ENCODE results near the gene PIP5K1B.

PIP5K1B gene

GRCh38 chr9:68964102-68964541 lies 259.1 kb downstream of the PIP5K1B start:
- Histone ChIP-seq H3K27me3 (ENCODE audit: control insufficient read depth, insufficient read depth, low read length) (no peaks in the 10 kb centered on the region), H3K4me1 (no peaks in the 10 kb centered on the region), H3K79me2 (no peaks in the 10 kb centered on the region), H3K27ac (no peak overlapping the region), H3K36me3 (ENCODE audit: control insufficient read depth, insufficient read depth, low read length) (no peaks in the 10 kb centered on the region), H3K9me3 (ENCODE audit: control insufficient read depth, low read length) (no peaks in the 10 kb centered on the region), H3K9ac (no peak overlapping the region), H3K4me2 (ENCODE audit: low read length) (no peak overlapping the region), H3K4me3 (ENCODE audit: low read depth, low read length) (no peak overlapping the region), H2AFZ (no peak overlapping the region)
- no peak for TF ChIP-seq CTCF (IDR thresholded peaks at IDR 0.05)

- Histone ChIP-seq H3K27ac (no peak overlapping the region), H3K4me1 (no peaks in the 10 kb centered on the region), H3K79me2 (no peaks in the 10 kb centered on the region), H3K27me3 (ENCODE audit: control insufficient read depth, insufficient read depth, low read length) (no peaks in the 10 kb centered on the region), H3K36me3 (ENCODE audit: control insufficient read depth, insufficient read depth, low read length) (no peaks in the 10 kb centered on the region), H3K4me2 (ENCODE audit: low read length) (no peak overlapping the region), H3K9ac (no peak overlapping the region), H3K4me3 (ENCODE audit: low read depth, low read length) (no peak overlapping the region), H2AFZ (no peak overlapping the region), H3K9me3 (ENCODE audit: control insufficient read depth, low read length) (no peaks in the 10 kb centered on the region)
- no peak for TF ChIP-seq CTCF (IDR thresholded peaks at IDR 0.05)
These were observed 259.7 kb downstream of the PIP5K1B start for GRCh38 chr9:68964765-68965164.

- no peak overlapping the region for H3K4me2 ChIP-seq (ENCODE audit: low read length)
These were observed 261.5 kb downstream of the PIP5K1B start for GRCh38 chr9:68966496-68966944.

GRCh38 chr9:68967800-68968199 lies 262.8 kb downstream of the PIP5K1B start:
- Histone ChIP-seq H3K9me3 (ENCODE audit: control insufficient read depth, low read length) (no peaks in the 10 kb centered on the region), H3K79me2 (no peaks in the 10 kb centered on the region), H3K36me3 (ENCODE audit: control insufficient read depth, insufficient read depth, low read length) (no peaks in the 10 kb centered on the region), H3K27ac (no peak overlapping the region), H3K9ac (no peak overlapping the region), H3K4me3 (ENCODE audit: low read depth, low read length) (no peak overlapping the region), H3K27me3 (ENCODE audit: control insufficient read depth, insufficient read depth, low read length) (no peaks in the 10 kb centered on the region), H3K4me2 (ENCODE audit: low read length) (no peak overlapping the region), H2AFZ (no peak overlapping the region), H3K4me1 (no peaks in the 10 kb centered on the region)
- no peak for TF ChIP-seq CTCF (IDR thresholded peaks at IDR 0.05)

More at GRCh38 chr9:68966496-68966944, 261.5 kb downstream of the PIP5K1B start:
- H3K27me3 ChIP-seq (ENCODE audit: control insufficient read depth, insufficient read depth, low read length), result no peaks in the 10 kb centered on the region
- no peaks in the 10 kb centered on the region for H3K79me2 ChIP-seq
- H3K4me3 ChIP-seq (ENCODE audit: low read depth, low read length), result no peak overlapping the region
- TF ChIP-seq CTCF (IDR thresholded peaks at IDR 0.05), result no peak
- H3K9me3 ChIP-seq (ENCODE audit: control insufficient read depth, low read length), result no peaks in the 10 kb centered on the region
- no peak overlapping the region for H3K9ac ChIP-seq
- H3K36me3 ChIP-seq (ENCODE audit: control insufficient read depth, insufficient read depth, low read length), result no peaks in the 10 kb centered on the region
- H3K4me1 ChIP-seq, result no peaks in the 10 kb centered on the region
- no peak overlapping the region for H2AFZ ChIP-seq
- H3K27ac ChIP-seq, result no peak overlapping the region

GRCh38 chr9:68969538-68969937 lies 264.5 kb downstream of the PIP5K1B start:
- H3K4me2 ChIP-seq (ENCODE audit: low read length), result no peak overlapping the region
- no peaks in the 10 kb centered on the region for H3K27me3 ChIP-seq (ENCODE audit: control insufficient read depth, insufficient read depth, low read length)
- H3K79me2 ChIP-seq, result no peaks in the 10 kb centered on the region
- no peak overlapping the region for H2AFZ ChIP-seq
- H3K27ac ChIP-seq, result no peak overlapping the region
- no peak overlapping the region for H3K4me3 ChIP-seq (ENCODE audit: low read depth, low read length)
- no peak for TF ChIP-seq CTCF (IDR thresholded peaks at IDR 0.05)
- H3K36me3 ChIP-seq (ENCODE audit: control insufficient read depth, insufficient read depth, low read length), result no peaks in the 10 kb centered on the region
- H3K9ac ChIP-seq, result no peak overlapping the region
- H3K9me3 ChIP-seq (ENCODE audit: control insufficient read depth, low read length), result no peaks in the 10 kb centered on the region
- H3K4me1 ChIP-seq, result no peaks in the 10 kb centered on the region
